Activated CD8-positive, alpha-beta memory T cell treated with anti-CD3 and anti-CD28 coated beads, Interleukin-2, amount 50 U/mL, for 1 hour (primary cell): ENCODE measurements around the gene RET.

ENCODE experiments used
- DNase-seq: peaks from one replicate; pipeline ENCODE4 v3.0.0-alpha.2; 2020; ENCODE audit errors: extremely low read depth

The RET gene

DNA sequence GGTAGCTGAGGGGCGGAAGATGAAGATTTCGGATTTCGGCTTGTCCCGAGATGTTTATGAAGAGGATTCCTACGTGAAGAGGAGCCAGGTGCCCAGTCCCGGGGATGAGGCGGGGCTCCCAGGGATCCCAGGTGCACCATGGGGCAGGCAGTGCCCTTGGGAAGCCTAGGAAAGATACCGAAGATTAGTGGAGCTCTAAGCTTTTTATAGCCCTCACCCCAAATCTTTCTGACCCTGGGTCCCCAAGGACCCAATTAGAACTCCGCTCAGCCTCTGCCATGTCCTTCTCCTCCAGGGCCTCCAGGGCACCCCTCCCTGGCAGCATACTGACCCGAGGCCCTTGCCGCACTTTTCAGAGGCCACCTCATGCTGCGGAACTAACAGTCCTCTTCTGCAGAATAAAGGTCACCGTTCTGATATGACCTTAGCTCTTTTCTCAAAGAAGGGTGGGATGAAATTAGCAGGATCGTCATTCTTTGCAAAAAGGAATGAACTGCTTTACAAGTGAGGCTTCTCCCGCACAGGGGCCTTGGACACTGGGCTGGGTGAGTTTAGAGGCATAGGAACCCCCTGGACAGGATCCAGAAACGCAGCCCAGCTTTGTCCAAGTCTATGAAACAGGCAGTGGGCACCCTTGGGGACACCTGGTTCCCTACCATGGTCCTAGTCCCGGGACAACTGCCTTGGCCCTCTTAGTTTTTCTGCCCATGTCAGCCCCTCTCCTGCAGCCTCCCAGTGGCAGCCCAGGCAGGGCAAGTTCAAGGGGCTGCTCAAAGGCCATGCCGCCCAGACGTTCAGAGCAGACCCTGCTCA, 43.5 kb downstream of the RET start:
- DNase-seq = no peak

DNA sequence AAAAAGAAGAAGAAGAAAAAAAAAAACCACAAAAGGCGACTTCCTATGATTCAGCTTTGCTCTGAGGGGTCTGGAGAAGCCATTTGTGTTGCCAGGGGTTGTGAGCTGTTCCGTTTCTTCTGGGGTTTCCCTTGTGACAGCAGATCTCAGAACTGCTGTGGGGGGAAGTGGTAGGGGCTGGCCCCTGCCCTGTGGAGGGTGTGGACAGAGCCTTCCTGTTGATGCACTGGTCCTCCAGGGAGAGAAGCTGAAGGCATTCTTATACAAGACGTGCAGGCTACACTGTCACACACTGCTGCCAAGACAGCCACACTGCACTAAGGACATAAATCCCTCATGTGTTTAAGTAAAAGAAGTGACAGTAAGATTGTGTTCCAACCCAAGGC, 44.1 kb downstream of the RET start:
- DNase-seq = no peak

DNA sequence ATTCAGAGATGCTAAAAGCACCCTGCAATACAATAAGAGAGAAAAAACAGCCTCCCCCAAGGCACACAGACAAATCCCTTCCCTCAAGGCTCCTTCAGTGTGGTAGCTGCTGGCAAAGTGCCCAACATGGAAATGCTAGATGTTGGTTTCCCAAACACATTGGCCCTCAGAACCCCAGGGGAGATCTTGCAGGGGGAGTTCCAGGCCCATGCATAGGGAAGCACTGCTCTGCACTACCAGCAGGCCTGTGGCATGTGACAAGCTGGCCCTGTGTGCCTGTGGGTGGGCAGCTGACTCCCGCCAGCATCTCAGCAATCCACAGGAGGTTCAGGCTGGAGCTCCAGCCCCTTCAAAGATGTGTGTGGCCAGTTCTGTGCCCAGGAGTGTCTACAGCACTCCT, 44.6 kb downstream of the RET start:
- DNase-seq = no peak

DNA sequence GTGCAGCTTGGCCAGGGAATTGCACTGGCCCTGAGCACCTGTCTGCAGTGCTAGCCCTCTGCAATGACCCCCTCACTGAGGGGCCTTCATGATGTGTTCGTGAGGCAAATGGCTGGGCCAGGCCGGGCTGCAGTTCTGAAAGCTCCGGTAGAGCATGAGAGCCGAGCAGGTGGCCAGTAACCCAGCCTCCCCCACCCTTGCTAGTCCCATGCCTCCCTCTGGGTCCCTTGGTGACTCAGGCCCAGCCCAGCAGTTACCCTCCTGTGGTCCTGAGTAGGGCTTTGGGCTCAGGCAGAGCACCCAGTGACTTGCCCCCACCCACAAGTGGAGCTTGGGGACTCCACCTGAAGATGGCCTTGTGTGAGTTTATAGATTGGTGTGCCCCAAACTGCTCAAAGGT, 45.2 kb downstream of the RET start:
- no peak for DNase-seq

DNA sequence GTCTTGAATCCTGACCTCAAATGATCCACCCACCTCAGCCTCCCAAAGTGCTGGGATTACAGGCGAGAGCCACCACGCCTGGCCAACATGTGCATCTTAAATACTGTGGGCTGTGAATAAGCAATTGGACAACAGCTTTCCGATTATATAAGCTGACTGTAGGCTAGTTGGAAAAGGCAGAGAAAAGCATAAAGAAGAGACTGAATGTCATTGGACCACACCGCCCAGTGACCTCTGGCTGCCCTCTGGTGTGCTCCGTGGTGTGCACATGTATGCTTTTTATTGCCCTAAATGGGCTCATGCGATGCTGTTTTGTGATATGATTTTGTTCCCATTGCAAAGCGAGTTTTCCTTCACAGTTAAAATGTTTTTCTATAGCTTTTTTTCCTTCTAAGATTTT, 46.0 kb downstream of the RET start:
- DNase-seq = no peak

DNA sequence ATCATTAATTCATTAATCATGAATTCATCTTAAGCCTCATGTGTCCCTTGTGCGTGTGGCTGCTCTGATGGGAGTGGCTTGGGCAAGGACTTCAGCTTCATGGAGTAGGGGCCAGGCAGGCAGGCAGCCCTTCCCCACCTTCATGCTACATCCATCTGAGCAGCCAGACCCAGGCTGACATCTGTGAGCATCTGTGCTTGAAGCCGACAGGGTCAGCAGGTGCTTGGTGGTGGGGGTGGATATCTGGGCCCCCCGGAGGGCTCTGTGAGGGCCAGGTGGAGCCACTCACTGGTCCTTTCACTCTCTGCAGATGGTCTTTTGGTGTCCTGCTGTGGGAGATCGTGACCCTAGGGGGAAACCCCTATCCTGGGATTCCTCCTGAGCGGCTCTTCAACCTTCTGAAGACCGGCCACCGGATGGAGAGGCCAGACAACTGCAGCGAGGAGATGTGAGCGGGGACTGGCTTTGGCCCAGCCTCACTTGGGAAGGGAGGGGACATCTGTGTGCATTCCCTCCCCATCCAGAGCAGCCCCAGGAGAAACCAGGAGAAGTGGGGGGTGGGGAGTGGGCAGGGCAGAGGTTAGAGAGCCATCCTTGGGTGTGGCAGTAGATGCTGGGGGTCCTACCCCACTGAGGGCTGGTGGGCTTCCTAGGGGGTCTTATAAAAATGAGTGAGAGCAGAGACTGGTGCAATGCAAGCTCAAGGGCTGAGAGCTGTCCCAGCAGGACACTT, 46.7 kb downstream of the RET start:
- DNase-seq = no peak

DNA sequence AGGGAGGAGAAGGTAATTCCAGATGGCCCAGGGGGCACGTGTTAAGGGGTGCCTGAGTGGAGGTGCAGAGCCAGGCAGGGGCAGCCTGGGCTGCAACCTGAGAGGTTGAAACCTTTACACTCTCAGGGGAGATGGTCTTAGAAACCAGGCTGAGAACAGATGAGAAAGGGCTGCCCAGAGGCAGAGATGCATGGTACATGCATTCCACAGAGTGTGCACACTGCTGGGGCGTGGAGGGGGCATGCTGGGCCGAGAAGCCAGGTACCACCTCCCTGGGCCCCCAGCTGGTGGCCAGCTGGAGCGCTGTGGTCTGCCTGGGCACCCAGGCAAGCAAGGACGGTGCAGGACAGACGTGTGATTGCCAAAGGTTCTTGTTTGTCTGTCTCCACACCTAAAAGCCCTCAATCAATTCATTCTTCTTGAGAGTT, 47.2 kb downstream of the RET start:
- DNase-seq = no peak

DNA sequence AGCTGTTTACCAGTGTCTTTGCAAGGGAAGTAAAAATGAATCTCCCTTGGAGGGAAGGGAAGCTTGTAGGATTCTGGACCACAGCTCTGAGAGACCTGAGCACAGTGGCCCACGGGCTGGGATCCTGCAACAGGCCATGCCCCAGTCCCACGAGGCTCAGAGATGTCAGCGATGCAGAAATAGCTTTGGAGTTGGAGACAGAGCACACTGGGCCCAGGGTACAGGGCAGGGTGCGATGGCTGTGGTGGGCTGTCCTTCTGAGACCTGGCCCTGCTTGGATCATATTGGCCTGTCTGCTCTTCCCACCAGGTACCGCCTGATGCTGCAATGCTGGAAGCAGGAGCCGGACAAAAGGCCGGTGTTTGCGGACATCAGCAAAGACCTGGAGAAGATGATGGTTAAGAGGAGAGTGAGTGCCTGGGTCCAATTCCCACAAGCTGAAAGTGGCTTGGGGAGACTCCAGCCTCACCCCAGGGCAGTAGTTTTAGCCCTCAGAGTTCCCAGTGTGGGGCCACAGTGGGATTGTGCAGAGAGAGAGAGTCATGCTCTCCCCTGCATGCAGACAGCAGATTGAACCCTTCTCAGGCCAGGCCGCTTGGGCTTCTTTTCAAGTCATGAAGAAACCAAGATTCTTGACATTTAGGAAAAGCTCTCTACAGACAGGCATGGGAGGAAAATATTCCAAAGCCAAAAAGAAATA, 47.9 kb downstream of the RET start:
- no peak for DNase-seq

DNA sequence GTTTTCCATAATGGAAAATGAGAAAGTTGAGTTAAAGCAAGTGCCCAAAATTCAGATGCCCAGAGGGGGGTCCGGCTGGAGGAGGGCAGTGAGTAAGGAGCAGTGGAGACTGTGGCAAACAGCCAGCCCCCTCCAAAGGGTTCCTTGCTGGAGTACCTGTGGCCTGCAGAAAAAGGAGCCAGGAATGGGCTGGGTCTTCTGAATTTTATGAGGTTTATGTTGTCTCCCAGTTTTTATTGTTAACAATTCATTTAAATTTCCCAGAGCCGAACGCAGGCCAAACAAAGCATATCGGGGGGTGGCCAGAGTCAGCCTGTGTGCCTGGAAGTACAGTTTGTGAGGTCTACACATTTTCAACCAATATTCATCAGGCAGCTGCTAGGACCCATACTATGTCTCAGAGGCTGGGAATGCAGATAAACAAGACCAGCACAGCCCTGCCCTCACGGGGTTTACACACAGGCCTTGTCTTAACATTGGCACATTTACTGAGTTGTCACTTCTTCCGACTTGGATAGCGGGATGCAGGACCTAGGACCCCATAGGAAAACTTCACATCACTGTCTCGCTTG, 48.5 kb downstream of the RET start:
- DNase-seq = no peak

DNA sequence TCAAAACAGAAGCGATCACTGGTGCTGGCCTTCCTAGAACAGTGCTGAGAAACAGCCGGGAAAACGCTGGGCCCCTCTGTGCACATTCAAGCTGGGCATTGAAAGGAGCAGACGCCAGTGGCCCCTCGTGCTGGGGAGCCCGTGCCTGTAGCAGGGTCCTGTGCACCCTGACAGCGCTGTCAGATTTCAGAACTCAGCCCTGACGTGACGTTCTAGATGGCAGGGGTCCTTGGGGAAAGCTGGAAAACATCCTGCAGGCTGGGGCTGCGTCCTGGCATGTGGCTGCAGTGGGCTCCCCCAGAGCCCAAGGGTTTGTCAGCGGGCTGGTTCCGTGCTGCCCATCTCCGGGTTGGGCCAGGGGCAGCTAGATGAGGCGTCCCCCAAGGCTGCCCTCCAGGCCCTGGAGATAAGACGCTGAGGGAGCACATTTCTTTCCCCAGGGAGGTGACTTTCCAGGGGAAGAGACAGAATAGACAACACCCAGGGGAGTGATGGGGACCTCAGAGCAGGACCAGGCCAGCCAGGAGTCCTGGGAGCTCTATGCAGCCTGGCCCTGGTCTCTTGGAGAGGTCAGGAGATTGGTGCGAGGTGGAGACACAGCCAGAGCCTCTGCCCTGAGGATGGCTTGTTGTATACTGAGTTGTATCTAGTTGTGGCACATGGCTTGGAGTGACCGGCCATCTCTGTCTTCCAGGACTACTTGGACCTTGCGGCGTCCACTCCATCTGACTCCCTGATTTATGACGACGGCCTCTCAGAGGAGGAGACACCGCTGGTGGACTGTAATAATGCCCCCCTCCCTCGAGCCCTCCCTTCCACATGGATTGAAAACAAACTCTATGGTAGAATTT, 49.2 kb downstream of the RET start:
- DNase-seq = no peak

DNA sequence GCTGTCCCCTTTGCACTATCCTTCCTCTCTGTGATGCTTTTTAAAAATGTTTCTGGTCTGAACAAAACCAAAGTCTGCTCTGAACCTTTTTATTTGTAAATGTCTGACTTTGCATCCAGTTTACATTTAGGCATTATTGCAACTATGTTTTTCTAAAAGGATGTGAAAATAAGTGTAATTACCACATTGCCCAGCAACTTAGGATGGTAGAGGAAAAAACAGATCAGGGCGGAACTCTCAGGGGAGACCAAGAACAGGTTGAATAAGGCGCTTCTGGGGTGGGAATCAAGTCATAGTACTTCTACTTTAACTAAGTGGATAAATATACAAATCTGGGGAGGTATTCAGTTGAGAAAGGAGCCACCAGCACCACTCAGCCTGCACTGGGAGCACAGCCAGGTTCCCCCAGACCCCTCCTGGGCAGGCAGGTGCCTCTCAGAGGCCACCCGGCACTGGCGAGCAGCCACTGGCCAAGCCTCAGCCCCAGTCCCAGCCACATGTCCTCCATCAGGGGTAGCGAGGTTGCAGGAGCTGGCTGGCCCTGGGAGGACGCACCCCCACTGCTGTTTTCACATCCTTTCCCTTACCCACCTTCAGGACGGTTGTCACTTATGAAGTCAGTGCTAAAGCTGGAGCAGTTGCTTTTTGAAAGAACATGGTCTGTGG, 50.0 kb downstream of the RET start:
- DNase-seq = no peak

DNA sequence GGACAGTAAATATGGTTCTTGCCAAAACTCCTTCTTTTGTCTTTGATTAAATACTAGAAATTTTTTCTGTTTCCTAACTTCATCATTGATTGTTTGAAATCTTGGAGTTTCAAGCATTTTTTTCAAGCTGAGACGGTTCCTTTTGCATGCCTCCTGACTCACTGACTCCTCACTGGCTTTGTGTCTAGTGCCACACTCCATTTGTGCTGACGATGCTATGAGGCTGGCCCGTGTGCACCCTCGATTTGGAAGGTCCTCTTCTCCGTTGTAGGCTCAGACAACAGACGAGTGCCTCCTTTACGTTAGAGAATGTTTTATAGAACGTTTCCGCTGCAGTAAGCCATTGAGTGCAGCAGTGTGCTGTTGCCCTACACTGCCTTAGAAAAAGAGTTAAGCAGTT, 50.6 kb downstream of the RET start:
- no peak for DNase-seq

DNA sequence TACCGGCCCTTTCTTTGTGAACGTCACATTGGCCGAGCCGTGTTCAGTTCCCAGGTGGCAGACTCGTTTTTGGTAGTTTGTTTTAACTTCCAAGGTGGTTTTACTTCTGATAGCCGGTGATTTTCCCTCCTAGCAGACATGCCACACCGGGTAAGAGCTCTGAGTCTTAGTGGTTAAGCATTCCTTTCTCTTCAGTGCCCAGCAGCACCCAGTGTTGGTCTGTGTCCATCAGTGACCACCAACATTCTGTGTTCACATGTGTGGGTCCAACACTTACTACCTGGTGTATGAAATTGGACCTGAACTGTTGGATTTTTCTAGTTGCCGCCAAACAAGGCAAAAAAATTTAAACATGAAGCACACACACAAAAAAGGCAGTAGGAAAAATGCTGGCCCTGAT, 51.5 kb downstream of the RET start:
- DNase-seq = no peak

DNA sequence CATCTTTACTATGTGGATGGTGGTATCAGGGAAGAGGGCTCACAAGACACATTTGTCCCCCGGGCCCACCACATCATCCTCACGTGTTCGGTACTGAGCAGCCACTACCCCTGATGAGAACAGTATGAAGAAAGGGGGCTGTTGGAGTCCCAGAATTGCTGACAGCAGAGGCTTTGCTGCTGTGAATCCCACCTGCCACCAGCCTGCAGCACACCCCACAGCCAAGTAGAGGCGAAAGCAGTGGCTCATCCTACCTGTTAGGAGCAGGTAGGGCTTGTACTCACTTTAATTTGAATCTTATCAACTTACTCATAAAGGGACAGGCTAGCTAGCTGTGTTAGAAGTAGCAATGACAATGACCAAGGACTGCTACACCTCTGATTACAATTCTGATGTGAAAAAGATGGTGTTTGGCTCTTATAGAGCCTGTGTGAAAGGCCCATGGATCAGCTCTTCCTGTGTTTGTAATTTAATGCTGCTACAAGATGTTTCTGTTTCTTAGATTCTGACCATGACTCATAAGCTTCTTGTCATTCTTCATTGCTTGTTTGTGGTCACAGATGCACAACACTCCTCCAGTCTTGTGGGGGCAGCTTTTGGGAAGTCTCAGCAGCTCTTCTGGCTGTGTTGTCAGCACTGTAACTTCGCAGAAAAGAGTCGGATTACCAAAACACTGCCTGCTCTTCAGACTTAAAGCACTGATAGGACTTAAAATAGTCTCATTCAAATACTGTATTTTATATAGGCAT, 52.3 kb downstream of the RET start:
- no peak for DNase-seq

DNA sequence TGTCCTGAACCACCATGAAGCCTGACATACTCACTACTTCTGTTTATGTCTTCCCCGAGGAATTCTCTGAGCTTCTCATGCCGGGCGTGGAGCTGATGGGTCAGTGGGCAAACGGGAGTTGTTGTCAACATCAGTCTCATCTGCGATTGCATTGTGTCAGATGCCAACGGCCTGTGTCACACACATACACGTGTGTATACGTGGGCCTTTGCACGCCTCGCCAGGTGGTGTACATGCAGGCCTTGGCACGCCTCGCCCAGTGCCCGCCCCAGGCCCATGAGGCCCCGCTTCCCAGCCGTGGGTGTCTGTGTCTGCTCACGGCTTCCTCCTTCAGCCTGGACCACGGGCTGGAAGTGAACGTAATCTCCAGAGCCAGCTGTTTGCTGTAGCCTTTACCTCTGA, 53.9 kb downstream of the RET start:
- DNase-seq = no peak

DNA sequence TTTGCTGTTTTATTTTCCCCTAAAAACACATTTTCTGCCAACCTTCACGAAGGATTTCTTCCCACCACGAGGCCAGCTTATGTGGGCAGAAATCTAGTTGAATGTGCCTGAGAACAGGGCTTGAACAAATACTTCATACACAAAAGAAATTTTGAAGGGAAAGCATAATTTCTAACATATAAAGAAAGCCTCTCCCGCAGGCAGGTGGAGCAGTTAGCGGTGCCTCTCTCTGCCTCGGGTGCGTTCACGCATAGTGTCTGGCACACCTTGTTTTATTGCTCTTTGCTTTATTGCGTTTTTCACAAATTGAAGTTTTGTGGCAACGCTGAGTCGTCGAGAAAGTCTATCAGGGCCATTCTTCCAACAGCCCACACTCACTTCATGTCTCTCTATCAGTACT, 54.4 kb downstream of the RET start:
- no peak for DNase-seq

DNA sequence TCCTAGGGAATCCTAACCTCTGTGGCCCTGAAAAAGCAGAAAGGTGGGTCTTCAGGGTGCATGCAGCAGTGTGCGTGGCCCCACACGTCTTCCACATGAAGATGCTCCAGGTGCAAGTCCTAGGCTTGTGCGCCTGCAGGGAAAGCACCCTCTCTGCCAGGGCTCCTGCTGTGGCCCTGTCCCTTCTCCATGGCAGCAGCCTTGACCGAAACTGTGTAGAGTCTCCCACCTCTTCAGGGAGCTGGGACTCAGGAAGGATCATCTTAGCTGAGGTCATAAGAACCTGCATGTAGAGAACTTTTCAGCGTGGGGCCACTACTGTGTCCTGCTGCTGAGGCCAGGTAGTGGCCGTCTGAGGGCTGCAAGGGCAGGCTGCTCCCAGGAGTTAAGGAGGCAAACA, 55.0 kb downstream of the RET start:
- no peak for DNase-seq

DNA sequence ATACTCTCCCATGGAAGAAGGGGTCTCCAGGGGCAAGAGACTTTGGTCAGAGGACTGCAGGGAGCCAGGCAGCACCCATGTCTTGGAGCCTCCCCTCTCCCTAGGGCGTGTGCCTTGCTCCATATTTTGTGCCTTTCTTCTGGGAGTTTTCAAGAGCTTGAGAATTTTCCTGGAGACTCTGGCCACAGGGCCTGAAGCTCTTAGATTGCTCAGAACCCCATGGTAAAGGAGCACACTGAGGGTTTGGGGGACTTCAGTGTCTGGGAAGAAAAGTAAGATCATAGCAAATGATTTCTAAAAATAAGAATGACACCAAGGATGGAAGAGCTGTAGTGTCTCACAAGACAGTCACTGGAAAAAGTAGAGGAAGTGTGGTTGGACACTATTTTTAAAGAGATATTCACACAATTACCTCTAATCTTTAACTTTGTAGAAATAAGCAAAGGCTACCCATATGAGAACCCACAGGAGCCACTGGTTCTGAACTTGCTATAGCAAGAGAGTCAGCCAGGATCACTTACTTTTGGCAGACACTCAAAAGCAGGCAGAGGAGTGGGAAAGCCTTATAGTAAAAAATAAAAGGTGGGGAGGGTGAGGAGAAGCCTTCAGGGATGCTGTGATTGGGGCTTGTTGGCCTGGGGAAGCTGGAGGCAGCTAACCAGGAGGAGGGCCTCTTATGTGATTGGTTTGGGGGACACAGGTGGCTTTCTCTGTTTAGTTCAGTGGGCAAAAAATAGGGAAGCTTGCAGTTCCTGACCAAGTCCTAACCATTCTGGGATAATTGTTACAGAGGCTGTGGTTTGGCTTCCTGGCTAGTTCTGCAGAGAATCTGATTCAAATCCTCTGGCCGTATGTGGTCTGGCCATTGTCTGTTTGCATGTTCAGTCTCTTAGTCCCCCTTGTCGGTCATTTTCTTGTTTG, 56.3 kb downstream of the RET start:
- no peak for DNase-seq
